Measurements from ENCODE around the gene ADSS2.
A peak's percentile ranks its signal among the peaks of the same experiment; 100 is the strongest.

ADSS2 gene

DNA sequence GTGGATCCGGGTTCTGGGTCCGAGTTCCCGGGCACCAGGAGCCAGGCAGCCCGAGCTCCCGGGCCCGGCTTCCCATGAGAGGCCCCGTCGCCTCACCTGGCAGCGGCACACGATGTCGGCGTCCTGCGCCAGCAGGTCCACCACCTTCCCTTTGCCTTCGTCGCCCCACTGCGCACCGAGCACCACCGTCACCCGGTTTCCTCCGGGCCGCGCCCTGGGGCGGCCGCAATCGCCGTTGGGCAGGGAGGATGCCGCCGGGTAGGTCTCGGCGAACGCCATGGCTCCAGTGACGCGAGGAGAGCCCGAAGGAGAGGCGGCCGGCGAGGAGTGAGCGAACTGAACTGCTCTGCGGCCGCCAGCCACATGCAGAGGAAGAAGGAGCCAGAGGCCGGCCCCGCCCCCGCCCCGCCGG lies at the start of gene ADSS2 (continued):
- TF ChIP-seq, protein P1, sequence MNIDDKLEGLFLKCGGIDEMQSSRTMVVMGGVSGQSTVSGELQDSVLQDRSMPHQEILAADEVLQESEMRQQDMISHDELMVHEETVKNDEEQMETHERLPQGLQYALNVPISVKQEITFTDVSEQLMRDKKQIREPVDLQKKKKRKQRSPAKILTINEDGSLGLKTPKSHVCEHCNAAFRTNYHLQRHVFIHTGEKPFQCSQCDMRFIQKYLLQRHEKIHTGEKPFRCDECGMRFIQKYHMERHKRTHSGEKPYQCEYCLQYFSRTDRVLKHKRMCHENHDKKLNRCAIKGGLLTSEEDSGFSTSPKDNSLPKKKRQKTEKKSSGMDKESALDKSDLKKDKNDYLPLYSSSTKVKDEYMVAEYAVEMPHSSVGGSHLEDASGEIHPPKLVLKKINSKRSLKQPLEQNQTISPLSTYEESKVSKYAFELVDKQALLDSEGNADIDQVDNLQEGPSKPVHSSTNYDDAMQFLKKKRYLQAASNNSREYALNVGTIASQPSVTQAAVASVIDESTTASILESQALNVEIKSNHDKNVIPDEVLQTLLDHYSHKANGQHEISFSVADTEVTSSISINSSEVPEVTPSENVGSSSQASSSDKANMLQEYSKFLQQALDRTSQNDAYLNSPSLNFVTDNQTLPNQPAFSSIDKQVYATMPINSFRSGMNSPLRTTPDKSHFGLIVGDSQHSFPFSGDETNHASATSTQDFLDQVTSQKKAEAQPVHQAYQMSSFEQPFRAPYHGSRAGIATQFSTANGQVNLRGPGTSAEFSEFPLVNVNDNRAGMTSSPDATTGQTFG (tag by site-specific recombination; IDR thresholded peaks at IDR 0.05; ENCODE audit: borderline replicate concordance), result no peak
- no peak for TF ChIP-seq ZNF404 (tag by site-specific recombination; IDR thresholded peaks at IDR 0.05)
- TF ChIP-seq ZNF112 (tag by site-specific recombination; IDR thresholded peaks at IDR 0.05), result no peak
- TF ChIP-seq ZIC2 (tag by site-specific recombination; IDR thresholded peaks at IDR 0.05), result peak; percentile 52
- TF ChIP-seq ZNF2 (tag by site-specific recombination; IDR thresholded peaks at IDR 0.05), result peak; percentile 92
- TF ChIP-seq KLF16 (tag by site-specific recombination; IDR thresholded peaks at IDR 0.05), result peak; percentile 77; the same call in 1 of the 2 replicates
- TF ChIP-seq ZNF473 (tag by site-specific recombination; IDR thresholded peaks at IDR 0.05), result no peak
- TF ChIP-seq, protein P2, sequence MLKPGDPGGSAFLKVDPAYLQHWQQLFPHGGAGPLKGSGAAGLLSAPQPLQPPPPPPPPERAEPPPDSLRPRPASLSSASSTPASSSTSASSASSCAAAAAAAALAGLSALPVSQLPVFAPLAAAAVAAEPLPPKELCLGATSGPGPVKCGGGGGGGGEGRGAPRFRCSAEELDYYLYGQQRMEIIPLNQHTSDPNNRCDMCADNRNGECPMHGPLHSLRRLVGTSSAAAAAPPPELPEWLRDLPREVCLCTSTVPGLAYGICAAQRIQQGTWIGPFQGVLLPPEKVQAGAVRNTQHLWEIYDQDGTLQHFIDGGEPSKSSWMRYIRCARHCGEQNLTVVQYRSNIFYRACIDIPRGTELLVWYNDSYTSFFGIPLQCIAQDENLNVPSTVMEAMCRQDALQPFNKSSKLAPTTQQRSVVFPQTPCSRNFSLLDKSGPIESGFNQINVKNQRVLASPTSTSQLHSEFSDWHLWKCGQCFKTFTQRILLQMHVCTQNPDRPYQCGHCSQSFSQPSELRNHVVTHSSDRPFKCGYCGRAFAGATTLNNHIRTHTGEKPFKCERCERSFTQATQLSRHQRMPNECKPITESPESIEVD (tag by site-specific recombination; IDR thresholded peaks at IDR 0.05), result no peak
- no peak for TF ChIP-seq ZNF19 (tag by site-specific recombination; IDR thresholded peaks at IDR 0.05; ENCODE audit: low read depth)
- no peak for TF ChIP-seq ZNF155 (tag by site-specific recombination; IDR thresholded peaks at IDR 0.05)
- TF ChIP-seq ZNF677 (tag by site-specific recombination; IDR thresholded peaks at IDR 0.05), result no peak
- TF ChIP-seq HOXC10 (CRISPR knock-in tag; IDR thresholded peaks at IDR 0.05), result 0 out of 2 replicates have a peak, but pooled peaks have one; percentile 61
- no peak for TF ChIP-seq ZNF202 (tag by site-specific recombination; IDR thresholded peaks at IDR 0.05; ENCODE audit: borderline replicate concordance)
- TF ChIP-seq GFI1B (tag by site-specific recombination; IDR thresholded peaks at IDR 0.05), result no peak
- TF ChIP-seq ZEB2 (tag by site-specific recombination; IDR thresholded peaks at IDR 0.05), result peak; percentile 54; the same call in 1 of the 2 replicates
- TF ChIP-seq SCRT1 (tag by site-specific recombination; IDR thresholded peaks at IDR 0.05; ENCODE audit: borderline replicate concordance), result no peak
- peak; percentile 69 for TF ChIP-seq YY1 (tag by site-specific recombination; IDR thresholded peaks at IDR 0.05)
- TF ChIP-seq, protein P3, sequence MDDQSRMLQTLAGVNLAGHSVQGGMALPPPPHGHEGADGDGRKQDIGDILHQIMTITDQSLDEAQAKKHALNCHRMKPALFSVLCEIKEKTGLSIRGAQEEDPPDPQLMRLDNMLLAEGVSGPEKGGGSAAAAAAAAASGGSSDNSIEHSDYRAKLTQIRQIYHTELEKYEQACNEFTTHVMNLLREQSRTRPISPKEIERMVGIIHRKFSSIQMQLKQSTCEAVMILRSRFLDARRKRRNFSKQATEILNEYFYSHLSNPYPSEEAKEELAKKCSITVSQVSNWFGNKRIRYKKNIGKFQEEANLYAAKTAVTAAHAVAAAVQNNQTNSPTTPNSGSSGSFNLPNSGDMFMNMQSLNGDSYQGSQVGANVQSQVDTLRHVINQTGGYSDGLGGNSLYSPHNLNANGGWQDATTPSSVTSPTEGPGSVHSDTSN (CRISPR knock-in tag; IDR thresholded peaks at IDR 0.05), result peak; percentile 90
- no peak for TF ChIP-seq ZNF558 (tag by site-specific recombination; IDR thresholded peaks at IDR 0.05)
- TF ChIP-seq, protein P4, sequence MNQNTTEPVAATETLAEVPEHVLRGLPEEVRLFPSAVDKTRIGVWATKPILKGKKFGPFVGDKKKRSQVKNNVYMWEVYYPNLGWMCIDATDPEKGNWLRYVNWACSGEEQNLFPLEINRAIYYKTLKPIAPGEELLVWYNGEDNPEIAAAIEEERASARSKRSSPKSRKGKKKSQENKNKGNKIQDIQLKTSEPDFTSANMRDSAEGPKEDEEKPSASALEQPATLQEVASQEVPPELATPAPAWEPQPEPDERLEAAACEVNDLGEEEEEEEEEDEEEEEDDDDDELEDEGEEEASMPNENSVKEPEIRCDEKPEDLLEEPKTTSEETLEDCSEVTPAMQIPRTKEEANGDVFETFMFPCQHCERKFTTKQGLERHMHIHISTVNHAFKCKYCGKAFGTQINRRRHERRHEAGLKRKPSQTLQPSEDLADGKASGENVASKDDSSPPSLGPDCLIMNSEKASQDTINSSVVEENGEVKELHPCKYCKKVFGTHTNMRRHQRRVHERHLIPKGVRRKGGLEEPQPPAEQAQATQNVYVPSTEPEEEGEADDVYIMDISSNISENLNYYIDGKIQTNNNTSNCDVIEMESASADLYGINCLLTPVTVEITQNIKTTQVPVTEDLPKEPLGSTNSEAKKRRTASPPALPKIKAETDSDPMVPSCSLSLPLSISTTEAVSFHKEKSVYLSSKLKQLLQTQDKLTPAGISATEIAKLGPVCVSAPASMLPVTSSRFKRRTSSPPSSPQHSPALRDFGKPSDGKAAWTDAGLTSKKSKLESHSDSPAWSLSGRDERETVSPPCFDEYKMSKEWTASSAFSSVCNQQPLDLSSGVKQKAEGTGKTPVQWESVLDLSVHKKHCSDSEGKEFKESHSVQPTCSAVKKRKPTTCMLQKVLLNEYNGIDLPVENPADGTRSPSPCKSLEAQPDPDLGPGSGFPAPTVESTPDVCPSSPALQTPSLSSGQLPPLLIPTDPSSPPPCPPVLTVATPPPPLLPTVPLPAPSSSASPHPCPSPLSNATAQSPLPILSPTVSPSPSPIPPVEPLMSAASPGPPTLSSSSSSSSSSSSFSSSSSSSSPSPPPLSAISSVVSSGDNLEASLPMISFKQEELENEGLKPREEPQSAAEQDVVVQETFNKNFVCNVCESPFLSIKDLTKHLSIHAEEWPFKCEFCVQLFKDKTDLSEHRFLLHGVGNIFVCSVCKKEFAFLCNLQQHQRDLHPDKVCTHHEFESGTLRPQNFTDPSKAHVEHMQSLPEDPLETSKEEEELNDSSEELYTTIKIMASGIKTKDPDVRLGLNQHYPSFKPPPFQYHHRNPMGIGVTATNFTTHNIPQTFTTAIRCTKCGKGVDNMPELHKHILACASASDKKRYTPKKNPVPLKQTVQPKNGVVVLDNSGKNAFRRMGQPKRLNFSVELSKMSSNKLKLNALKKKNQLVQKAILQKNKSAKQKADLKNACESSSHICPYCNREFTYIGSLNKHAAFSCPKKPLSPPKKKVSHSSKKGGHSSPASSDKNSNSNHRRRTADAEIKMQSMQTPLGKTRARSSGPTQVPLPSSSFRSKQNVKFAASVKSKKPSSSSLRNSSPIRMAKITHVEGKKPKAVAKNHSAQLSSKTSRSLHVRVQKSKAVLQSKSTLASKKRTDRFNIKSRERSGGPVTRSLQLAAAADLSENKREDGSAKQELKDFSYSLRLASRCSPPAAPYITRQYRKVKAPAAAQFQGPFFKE (tag by site-specific recombination; IDR thresholded peaks at IDR 0.05; ENCODE audit: borderline replicate concordance), result peak; percentile 71; the same call in 1 of the 2 replicates
- no peak for TF ChIP-seq ZNF830 (tag by site-specific recombination; IDR thresholded peaks at IDR 0.05; ENCODE audit: low read depth)
- peak; percentile 98; the same call in 1 of the 2 replicates for TF ChIP-seq ZFP37 (tag by site-specific recombination; IDR thresholded peaks at IDR 0.05)
- peak; percentile 25; the same call in 1 of the 2 replicates for TF ChIP-seq ZNF792 (tag by site-specific recombination; IDR thresholded peaks at IDR 0.05)
- TF ChIP-seq, protein P5, sequence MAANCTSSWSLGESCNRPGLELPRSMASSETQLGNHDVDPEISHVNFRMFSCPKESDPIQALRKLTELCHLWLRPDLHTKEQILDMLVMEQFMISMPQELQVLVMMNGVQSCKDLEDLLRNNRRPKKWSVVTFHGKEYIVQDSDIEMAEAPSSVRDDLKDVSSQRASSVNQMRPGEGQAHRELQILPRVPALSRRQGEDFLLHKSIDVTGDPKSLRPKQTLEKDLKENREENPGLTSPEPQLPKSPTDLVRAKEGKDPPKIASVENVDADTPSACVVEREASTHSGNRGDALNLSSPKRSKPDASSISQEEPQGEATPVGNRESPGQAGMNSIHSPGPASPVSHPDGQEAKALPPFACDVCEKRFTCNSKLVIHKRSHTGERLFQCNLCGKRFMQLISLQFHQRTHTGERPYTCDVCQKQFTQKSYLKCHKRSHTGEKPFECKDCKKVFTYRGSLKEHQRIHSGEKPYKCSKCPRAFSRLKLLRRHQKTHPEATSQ (tag by site-specific recombination; IDR thresholded peaks at IDR 0.05), result no peak
- TF ChIP-seq GLI2 (tag by site-specific recombination; IDR thresholded peaks at IDR 0.05; ENCODE audit: borderline replicate concordance, low read depth), result no peak
- TF ChIP-seq, protein P6, sequence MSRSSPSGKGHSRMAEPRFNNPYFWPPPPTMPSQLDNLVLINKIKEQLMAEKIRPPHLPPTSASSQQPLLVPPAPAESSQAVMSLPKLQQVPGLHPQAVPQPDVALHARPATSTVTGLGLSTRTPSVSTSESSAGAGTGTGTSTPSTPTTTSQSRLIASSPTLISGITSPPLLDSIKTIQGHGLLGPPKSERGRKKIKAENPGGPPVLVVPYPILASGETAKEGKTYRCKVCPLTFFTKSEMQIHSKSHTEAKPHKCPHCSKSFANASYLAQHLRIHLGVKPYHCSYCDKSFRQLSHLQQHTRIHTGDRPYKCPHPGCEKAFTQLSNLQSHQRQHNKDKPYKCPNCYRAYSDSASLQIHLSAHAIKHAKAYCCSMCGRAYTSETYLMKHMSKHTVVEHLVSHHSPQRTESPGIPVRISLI (tag by site-specific recombination; IDR thresholded peaks at IDR 0.05), result no peak
- TF ChIP-seq ZNF555 (tag by site-specific recombination; conservative IDR thresholded peaks at IDR 0.05), result no peak
- peak; percentile 100 for TF ChIP-seq ZNF501 (tag by site-specific recombination; IDR thresholded peaks at IDR 0.05)
